HG02798 (cell line): ENCODE results near the gene GLRX5.

Experiments
- ATAC-seq: cut with Tn5 transposase; IDR thresholded peaks from one replicate; pipeline ENCODE4 v1.9.1; 2021; ENCODE audit warnings: mild to moderate bottlenecking; ENCODE audit not compliant: unreplicated experiment, poor library complexity

The GLRX5 gene

DNA sequence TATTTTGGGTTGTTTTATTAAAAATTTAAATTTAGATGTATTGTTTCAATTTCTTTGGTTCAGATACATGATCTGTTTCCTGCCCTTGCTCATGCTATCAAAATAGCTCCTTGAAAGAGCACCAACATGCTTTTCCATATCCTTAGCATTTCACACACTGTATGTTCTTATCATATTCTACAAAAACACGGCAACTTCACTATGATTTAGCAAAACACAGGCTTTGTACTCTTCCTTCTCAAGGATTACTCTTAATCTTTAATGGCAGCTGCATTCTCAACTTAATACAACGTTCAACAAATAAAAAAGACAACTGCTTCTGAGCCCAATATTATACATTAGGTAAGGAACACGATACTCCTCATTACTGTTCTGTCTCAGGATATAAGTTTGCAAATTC, 2.9 kb upstream of the GLRX5 start:
- no peak for ATAC-seq

DNA sequence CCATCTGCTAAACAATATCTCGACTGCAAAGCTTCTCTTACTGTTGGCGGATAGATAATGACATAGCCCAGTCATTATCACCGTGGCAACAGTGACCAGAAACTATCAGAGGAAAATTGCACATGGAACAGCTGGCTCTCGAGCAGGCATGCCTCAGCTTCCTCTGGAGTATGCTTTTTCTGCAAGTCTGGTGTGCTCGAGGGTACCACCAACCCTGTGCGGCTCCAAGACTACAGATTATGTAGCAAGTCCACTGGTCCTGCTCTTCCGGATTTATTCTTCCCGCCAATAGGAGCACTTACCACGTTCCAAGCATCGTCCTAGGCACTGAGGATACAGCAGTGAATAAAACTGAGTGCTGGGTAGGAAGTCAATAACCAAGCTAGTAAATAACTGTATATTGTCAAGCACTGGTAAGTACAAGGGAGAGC, 1.4 kb upstream of the GLRX5 start:
- no peak for ATAC-seq

DNA sequence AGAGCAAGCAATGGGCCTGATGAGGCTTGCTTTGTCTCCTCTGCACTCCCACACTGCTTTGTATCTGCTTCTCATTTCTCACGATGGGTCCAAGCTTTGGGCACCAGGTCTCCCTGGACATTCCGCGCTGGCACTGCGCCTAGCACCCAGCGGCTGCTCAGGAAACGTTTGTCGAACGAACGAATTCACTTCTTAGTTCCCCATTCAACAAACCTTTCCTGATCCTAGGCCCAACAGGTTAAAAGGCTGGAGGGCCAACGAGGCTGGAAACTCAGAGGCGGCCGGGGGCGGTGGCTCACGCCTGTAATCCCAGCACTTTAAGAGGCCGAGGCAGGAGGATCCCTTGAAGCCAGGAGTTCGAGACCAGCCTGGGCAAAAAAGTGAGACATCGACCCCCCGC, 1.0 kb upstream of the GLRX5 start:
- ATAC-seq, result no peak

DNA sequence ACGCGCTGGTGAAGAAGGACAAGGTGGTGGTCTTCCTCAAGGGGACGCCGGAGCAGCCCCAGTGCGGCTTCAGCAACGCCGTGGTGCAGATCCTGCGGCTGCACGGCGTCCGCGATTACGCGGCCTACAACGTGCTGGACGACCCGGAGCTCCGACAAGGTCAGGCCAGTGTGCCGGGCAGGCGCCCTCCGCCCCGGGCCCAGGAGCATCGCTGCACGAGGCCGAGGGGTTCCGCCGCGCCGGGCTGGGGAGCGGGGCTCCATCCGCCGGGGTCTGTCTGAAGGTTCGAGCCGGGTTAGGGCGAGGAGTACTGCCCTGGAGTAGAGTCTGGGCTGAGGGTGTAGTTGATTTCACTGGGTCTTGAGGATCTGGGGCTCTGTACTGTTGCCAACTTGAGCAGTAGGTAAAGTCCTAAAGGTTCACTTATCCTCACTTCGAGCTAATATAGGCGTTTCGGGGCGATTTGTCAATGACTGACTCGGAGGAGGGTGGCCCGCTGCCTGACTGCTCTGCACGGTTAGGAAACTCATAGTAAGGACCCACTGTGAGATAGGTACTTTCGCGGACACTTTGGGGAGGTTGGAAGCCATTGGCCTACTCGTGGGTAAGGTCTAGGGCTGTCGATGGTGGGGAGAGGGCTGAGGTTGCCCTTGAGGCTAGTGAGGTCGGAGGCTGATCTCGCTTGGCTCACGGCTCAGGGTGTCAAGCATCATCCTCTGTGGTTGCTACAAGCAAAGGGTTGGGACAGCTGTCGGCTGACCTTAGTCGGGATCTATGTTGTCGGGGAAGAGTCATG, 574 bp downstream of the GLRX5 start:
- ATAC-seq, result no peak

DNA sequence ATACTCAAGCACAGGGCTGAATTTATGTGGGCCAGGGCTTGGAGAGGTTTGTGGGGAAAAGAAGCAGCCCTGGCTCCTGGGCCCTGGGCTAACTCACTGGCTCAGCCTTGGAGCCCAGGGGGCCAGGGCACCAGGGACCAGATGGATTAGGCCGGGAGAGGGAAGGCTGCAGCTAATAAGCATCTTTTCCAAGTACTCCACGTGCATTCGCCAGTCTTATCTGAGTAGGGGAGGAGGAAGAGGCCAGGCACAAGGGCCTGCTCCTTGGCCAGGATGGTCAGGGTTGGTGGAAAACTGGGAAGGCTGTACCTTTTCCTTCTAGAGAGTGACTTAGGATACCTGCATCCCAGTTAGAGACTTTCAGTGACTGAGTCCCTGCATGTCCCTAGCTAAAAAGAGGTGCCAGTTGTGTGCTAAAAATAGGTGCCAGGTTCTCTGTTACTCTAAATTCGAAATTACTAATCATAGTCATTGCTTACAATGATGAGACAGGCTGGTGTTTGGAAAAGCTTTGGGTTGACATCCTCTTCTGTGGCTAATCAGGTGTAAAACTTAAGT, 1.3 kb downstream of the GLRX5 start:
- no peak for ATAC-seq

DNA sequence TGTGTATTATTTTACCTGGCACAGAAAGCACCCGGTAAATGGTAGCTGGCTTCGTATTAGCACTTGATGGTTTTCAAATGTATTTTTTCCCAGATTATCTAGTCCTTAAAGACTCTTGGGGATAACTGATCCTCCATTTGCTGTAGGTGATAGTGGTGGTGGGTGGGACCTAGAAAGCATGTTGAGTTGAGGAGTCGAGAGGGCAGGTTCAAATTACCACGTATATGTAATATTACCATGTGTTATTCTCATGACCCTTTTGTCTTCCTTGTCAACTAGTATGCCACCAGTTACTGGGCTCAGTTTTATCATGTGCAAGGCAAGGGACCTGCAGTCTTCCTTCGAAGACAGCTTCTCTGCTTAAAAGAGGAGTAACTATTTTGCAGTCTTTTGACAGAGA, 1.8 kb downstream of the GLRX5 start:
- no peak for ATAC-seq

DNA sequence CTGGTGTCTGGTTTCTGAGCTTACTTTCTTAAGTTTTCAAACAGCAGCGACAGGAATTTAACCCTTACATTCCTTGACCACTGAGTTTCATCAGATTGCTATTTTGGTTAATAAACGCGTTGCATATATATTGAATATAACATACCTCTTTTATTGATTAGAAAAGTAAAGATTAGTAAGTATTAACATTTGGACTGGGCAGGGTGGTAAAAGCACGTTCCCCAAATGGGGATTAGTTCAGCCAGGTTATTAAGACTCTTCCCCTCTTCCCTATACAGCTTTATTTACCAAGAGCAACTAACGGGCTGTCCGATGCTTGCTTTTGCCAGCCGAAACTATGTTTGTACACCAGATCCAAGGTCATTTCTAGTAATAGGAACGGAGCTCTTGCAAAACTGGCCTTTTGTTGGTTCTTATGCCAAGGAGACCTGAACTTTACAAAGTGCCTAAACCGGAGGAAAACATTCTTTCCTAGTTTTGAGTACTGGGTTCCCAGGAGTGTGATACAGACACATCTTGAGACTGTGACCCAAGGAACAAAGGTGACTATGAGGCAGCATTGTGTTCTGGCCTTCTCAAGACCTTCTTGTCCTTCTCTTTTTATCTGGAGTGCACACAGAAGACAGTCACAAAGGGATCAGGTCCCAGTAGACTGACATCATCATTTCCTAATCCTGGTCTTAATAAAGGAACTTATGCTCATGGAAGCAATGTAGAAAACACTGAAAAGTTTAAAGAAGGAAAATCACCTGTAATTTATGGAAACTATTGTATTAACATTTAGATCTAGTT, 2.6 kb downstream of the GLRX5 start:
- ATAC-seq, result no peak

DNA sequence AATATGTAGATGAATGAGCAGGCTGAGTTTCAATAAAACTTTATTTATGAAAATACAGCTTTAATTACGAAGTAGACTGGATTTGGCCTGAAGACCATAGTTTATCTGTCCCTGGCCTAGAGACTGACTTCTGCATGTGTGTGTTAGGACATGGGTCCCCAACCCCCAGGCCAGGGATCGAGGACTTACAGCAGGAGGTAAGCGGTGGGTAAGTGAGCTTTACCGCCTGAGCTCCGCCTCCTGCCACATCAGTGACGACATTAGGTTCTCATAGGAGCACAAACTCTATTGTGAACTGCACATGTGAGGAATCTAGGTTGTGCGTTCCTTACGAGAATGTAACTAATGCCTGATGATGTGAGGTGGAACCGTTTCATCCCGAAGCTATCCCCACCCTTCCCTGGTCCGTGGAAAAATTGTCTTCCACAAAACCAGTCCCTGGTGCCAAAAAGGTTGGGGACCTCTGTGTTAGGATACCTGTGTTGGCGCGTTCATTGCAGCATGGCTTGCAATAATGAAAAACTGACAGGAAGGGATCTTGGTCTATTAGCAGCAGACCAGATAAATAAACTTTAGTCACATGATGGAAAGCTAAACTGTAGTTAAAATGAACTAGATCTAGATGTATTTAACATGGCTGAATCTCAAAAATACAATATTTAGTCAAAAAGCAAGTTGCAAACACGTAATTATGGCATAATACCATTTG, 4.1 kb downstream of the GLRX5 start:
- ATAC-seq, result no peak

DNA sequence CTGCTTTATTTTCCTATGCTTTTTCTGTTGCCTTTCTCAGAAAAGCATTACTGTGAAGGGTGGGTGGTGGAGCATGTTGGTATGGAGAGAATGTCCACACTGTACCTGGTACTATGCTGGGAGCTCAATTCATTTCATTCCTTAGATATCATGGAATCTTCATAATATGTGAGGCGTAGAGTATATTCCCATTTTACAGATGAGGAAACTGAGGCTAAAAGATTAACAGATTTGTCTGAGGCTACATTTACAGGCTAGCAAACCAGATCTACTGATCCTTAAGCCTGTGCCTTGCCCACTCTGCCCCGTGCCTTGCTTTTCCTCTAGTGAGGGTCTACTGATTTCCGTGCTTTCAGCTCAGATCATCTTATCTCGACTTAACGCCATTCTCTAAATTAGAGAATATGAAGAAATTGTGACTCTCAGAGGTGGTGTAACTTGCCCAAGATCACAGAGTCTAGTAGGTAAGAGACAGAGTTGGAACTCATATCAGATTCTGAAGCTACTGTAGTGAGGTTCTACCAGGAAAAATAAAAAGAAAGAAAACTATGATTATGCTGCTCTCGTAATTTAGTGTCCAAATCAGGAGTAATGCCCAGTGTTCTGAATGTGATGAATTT, 5.5 kb downstream of the GLRX5 start:
- ATAC-seq, result no peak

DNA sequence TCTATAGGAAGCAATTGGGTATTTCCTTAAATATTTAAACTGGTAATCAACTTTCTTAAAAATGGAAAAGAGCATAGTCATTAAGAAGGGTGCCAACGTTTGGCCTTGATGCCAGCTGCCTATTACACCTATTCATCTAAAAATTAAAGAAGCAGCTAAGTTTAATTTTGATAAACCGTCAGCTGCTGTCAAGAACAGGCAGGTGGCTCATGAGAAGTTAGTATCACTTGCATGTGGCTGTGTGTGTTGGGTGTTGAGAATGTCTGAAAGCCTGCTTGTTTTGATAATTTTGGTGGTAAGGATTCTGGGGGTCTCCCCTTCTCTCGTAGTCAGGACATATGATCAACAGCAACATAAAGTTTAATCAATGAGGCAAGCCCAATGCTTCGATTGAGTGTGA, 6.5 kb downstream of the GLRX5 start:
- no peak for ATAC-seq

DNA sequence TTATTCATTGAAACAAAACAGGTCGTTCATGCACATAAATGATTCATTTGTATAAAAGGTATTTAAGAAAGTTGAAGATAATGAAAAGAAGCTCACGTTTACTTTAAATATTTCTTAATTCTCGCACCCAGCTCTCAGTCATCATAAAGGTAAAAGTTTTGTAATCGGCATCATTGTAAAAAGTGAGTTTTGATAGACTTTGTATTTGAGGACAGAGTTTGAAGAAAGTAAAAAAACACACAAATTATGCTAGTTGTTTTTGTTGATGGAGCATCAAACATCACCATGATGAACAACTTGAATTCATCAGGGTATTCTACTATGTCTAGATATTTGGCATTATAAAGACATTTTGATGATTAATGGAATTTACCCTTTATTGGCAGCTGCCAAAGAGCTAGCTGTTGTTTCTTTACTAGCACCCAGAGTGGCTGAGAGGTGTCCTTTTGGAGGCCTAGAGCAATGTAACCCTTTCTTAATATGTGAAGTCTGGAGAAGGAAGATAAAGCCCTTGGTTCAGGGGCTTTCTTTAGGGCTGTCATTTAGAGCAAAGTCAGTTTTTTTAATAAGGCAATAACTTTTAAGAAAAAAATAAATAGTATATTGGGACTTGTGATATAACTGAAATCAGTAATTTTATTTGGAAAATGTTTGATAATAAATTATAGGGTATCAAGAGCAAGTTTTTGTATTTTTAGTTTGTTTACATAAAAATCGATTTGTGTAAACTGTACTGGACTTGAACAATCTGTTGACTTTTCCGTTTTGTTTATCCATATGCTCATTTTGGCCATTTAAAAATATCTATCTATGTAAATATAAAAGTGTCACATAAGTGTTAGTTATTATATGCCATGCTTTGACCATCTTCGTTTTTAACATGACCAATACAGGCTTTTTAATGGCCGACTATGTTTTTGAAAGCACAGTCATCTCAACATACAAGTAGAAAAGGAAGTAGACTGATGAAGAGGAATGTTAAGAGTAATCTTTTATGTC, 7.4 kb downstream of the GLRX5 start:
- ATAC-seq, result no peak

DNA sequence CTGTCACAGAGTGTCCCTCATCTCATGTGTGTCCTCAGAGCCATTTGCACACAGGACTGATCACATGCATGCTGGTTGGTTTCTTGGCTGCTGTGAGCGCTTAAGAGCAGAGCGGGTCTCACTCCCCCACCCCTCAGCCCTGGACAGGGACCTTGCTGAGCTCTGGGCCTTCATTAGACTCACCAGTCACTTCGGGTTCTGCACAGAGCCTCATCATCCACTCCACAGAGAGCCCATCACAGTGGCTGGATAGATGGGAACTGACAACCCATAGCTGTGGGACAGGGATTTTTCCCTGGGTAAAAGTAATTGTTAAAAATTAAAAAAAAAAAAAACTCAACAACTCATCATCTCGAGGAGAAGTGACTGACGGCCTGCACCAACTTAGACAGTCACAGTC, 8.2 kb downstream of the GLRX5 start:
- no peak for ATAC-seq

DNA sequence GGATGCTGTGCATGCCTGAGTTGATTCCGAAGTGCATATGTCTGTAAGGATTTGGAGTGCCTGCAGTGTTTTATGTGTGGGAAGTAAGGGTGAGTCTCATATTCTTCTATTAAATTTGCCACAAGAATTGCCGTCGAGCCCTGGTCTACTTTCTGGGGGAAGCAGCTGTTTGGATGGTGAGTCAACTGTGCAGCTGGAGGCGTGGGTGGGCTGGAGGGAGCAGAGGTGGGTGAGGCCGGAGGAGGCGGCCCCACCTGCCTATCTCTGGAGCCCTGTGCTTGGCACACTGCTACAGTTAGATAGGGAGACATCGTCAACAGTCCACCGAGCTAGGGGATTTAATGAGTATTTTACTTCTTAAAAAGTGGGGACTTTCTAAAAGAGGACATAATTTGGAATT, 9.7 kb downstream of the GLRX5 start:
- no peak for ATAC-seq

DNA sequence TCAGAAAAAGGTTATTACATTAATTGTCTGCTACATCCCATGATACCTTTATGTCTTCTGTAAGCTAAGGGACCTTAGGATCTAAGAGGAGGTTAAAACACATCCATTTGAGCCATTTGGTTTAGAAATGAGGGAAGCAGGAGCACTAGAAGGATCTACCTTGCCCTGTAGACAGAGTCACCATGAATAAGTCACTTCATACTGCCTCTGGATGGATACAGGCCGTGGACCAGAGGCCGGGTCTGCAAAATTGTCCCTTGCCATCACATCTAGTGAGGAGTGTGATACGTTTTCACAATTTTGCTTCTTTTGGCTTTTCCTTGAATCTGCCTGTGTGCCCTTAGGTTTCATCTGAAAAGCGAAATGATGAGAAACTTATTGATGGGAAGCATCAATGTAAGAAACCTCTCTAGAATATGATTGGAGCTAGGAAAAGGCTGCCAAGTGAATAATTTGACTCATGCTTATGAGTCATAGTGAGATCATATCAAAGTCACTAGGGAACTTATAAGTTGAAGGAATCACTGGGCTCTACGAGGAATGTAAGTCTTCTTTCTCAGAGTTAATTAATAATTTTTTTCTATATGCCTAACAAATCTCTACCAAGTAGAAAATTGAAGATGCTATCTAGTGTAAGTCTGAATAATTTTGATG, 10.8 kb downstream of the GLRX5 start:
- ATAC-seq, result no peak

DNA sequence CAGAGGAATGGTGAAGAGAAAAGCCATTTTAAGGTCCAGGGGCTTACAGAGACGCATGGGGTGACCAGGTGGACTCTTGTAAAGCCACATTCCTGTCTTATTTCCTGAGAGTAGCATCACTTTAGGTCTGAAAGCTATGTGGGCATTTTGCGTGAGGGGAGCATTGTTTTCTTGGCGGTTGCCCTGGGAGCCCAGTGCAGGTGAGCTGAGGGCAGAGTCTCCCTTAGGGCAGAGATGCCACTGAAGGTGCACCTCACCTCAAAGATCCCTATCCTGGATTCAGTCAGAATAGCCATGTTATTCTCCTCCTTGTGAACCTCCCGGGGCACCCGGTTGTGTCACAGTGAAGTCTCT, 12.4 kb downstream of the GLRX5 start:
- ATAC-seq, result no peak

DNA sequence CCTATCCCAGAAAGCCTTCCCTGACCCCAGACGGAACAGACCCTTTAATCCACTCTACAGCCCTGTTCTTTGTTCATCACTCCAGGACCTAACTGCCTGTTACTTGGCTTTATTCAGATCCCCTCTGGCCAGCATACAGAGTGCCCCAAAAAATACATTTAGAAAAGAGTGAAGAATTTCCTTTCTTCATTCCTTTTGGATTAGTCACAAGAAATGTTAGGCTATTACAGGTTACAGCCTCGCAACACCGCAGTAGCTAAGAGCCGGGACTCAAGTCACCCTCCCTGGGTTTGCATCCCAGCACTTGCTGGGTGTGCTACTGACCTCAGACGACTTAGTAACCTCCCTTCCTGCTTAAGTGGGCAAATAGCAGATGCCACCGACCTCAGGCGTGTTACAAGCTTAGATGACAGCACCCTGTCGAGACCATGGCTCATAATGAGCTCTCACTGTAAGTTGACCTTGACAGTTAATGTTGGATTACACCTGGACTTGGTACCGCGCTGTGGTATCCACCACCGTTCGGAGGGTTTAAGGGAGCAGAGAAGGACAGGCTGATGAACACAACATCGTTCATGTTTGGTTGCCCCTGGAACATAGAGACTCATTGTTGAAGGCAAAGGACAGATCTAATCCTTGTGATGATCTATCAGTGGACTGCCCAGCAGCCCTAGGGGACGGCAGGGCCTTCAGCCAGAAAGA, 12.9 kb downstream of the GLRX5 start:
- ATAC-seq, result no peak

DNA sequence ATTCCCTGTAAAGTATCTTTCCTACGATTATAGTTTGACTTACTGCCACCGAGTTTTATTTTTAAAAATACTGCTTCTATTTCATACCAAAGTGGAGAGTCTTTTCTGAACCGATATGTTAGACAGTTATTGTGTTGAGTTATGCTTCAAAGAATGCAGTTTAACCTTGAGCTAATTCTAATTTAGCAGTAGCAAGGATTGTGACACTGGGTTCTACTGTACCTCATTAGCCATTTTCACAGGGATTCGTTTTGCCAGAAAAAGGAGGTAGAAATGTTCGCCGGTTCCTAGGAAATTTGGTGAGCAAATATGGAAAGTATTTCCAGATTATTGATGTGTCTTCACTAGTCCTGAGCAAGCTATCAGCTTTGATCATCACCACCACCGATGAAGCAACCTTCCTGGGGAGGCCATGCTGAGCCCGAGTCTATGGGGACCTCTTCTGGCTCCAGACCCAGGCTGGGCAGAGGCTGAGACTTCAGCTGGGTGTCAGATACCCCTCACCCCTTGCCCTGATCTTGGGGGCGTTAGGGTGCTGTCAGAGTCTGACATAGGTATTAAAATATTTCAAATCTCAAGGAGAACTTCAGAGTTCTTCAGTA, 13.6 kb downstream of the GLRX5 start:
- no peak for ATAC-seq
